GM19452 (cell line): ENCODE measurements around the gene SYP.
A peak's percentile ranks its signal among the peaks of the same experiment; 100 is the strongest.
"Not testable (repeated sequence)": the region's sequence is repeated elsewhere in the genome, so short reads cannot be mapped to it uniquely, and the experiment has no call there.

Source experiments
- ATAC-seq: cut with Tn5 transposase; IDR thresholded peaks from one replicate; pipeline ENCODE4 v1.9.1; 2021; ENCODE audit not compliant: unreplicated experiment

Gene SYP

GRCh38 chrX:49190821-49191573, 9.0 kb downstream of the SYP start:
- peak; percentile 90 for ATAC-seq

GRCh38 chrX:49189606-49190005, 10.4 kb downstream of the SYP start:
- ATAC-seq, result no peak

GRCh38 chrX:49188468-49189076, 11.4 kb downstream of the SYP start:
- no peak for ATAC-seq

GRCh38 chrX:49187526-49187925, 12.5 kb downstream of the SYP start:
- no peak for ATAC-seq

- no peak for ATAC-seq
These were observed 13.0 kb downstream of the SYP start for GRCh38 chrX:49187028-49187394.

GRCh38 chrX:49186125-49187027, 13.6 kb downstream of the SYP start, which contains the start of gene PRICKLE3:
Gene PRICKLE3 (minus strand): TSS chrX:49186373. CDS start chrX:49186297, 76 bp downstream.
- ATAC-seq, result no peak

- ATAC-seq, result no peak
These were observed 15.4 kb downstream of the SYP start for GRCh38 chrX:49184294-49185281.

GRCh38 chrX:49183701-49184281, 16.2 kb downstream of the SYP start:
- ATAC-seq, result no peak

GRCh38 chrX:49179358-49179757, 20.6 kb downstream of the SYP start:
- ATAC-seq, result no peak

GRCh38 chrX:49178537-49178936, 21.5 kb downstream of the SYP start:
- ATAC-seq, result no peak

GRCh38 chrX:49177873-49178480, 22.0 kb downstream of the SYP start:
- no peak for ATAC-seq

GRCh38 chrX:49177338-49177833, 22.6 kb downstream of the SYP start:
- ATAC-seq, result no peak

- ATAC-seq, result no peak
These were observed 23.3 kb downstream of the SYP start for GRCh38 chrX:49176421-49177326.

GRCh38 chrX:49175435-49176274, 24.3 kb downstream of the SYP start:
- no peak for ATAC-seq

- ATAC-seq, result no peak
These were observed 25.3 kb downstream of the SYP start for GRCh38 chrX:49174723-49175122.

GRCh38 chrX:49173544-49173943, 26.4 kb downstream of the SYP start:
- not testable (repeated sequence) for ATAC-seq

- ATAC-seq, result peak; percentile 70
These were observed 27.7 kb downstream of the SYP start for GRCh38 chrX:49172280-49172780.
